WTC11 (cell line): Measurements from ENCODE around the gene CCR1. TPM values are rescaled to one million over a fixed set of nuclear protein-coding genes. Genes with fewer than 3 reads are reported as not detected.

Source experiments
- ATAC-seq: fragments of 200-7000 bp; cut with Tn5 transposase; 2 replicates; pipeline ENCODE4 v1.10.0; 2021; ENCODE audit warnings: mild to moderate bottlenecking, moderate library complexity
- CTCF ChIA-PET: fragments of 300-600 bp; sonication (Branson Sonifier 250); formaldehyde crosslinking; loops from one replicate; lab custom pipeline; 2021; ENCODE audit warnings: antibody characterized with exemption; lab: Charles Lee
- POLR2A ChIA-PET: fragments of 350-600 bp; sonication (Branson Sonifier 250); formaldehyde crosslinking; loops from one replicate; lab custom pipeline; 2021; ENCODE audit warnings: antibody characterized with exemption; lab: Charles Lee
- DNase-seq: peaks from one replicate; pipeline ENCODE4 v3.0.0; 2021; ENCODE audit warnings: low spot score
- H3K27ac Mint-ChIP-seq: 2 replicates; pipeline ENCODE4 v1.8.0; 2021; ENCODE audit warnings: mixed read lengths
- H3K27me3 Mint-ChIP-seq: 2 replicates; pipeline ENCODE4 v1.8.0; 2021; ENCODE audit warnings: low read depth, mild to moderate bottlenecking, moderate library complexity, mixed read lengths
- H3K36me3 Mint-ChIP-seq: 2 replicates; pipeline ENCODE4 v1.8.0; 2021; ENCODE audit warnings: mixed read lengths
- H3K4me1 Mint-ChIP-seq: 2 replicates; pipeline ENCODE4 v1.8.0; 2022; ENCODE audit warnings: mixed read lengths
- H3K4me3 Mint-ChIP-seq: 2 replicates; pipeline ENCODE4 v1.8.0; 2021; ENCODE audit warnings: mild to moderate bottlenecking, moderate library complexity, mixed read lengths
- H3K9me3 Mint-ChIP-seq: 2 replicates; pipeline ENCODE4 v1.8.0; 2021; ENCODE audit warnings: mixed read lengths
- ELF4 ChIP-seq: sonication (generic); formaldehyde crosslinking; IDR thresholded peaks from 2 replicates; pipeline ENCODE4 v1.8.1; 2022; ENCODE audit warnings: low read depth, mild to moderate bottlenecking, moderate library complexity, missing genetic modification reagents
- EMX1 ChIP-seq: fragments of 250-450 bp; sonication (Bioruptor Pico); IDR thresholded peaks from 2 replicates; pipeline ENCODE4 v1.8.0; 2021; ENCODE audit warnings: mild to moderate bottlenecking
- GTF2I ChIP-seq: fragments of 250-450 bp; sonication (Bioruptor Pico); conservative IDR thresholded peaks from 2 replicates; pipeline ENCODE4 v1.4.0; 2021; ENCODE audit warnings: mild to moderate bottlenecking
- HMGA2 ChIP-seq: fragments of 250-450 bp; sonication (Bioruptor Pico); IDR thresholded peaks from 2 replicates; pipeline ENCODE4 v1.4.0; 2021; ENCODE audit warnings: mild to moderate bottlenecking, moderate library complexity
- IRF2 ChIP-seq: sonication (generic); formaldehyde crosslinking; IDR thresholded peaks from 2 replicates; pipeline ENCODE4 v1.8.0; 2022; ENCODE audit warnings: low read depth, missing genetic modification reagents, borderline replicate concordance
- JAZF1 ChIP-seq: fragments of 250-450 bp; sonication (Bioruptor Pico); IDR thresholded peaks from 2 replicates; pipeline ENCODE4 v1.9.0; 2021; ENCODE audit warnings: moderate library complexity, mild to moderate bottlenecking, inconsistent platforms
- JUN ChIP-seq: sonication (generic); formaldehyde crosslinking; IDR thresholded peaks from 2 replicates; pipeline ENCODE4 v1.8.0; 2023; ENCODE audit warnings: mild to moderate bottlenecking, missing genetic modification reagents
- NR1H2 ChIP-seq: sonication (generic); formaldehyde crosslinking; IDR thresholded peaks from 2 replicates; pipeline ENCODE4 v1.9.0; 2021; ENCODE audit warnings: mild to moderate bottlenecking, moderate library complexity, missing genetic modification reagents
- NR3C1 ChIP-seq: sonication (generic); formaldehyde crosslinking; conservative IDR thresholded peaks from 2 replicates; pipeline ENCODE4 v1.8.1; 2023; ENCODE audit warnings: low read depth, mild to moderate bottlenecking, missing genetic modification reagents
- RELA ChIP-seq: sonication (generic); formaldehyde crosslinking; IDR thresholded peaks from 2 replicates; pipeline ENCODE4 v1.8.1; 2022; ENCODE audit warnings: missing genetic modification reagents, mild to moderate bottlenecking, borderline replicate concordance
- RORB ChIP-seq: fragments of 250-450 bp; sonication (Bioruptor Pico); IDR thresholded peaks from 2 replicates; pipeline ENCODE4 v1.9.0; 2021; ENCODE audit warnings: mild to moderate bottlenecking
- SP1 ChIP-seq: sonication (generic); formaldehyde crosslinking; conservative IDR thresholded peaks from 2 replicates; pipeline ENCODE4 v1.8.1; 2022; ENCODE audit warnings: missing genetic modification reagents
- TEAD1 ChIP-seq: sonication (generic); formaldehyde crosslinking; IDR thresholded peaks from 2 replicates; pipeline ENCODE4 v1.8.0; 2022; ENCODE audit warnings: mild to moderate bottlenecking, missing genetic modification reagents
- ZNF219 ChIP-seq: sonication (generic); formaldehyde crosslinking; IDR thresholded peaks from 2 replicates; pipeline ENCODE4 v1.8.0; 2023; ENCODE audit warnings: missing genetic modification reagents, mild to moderate bottlenecking, borderline replicate concordance
- ZNF232 ChIP-seq: sonication (generic); formaldehyde crosslinking; IDR thresholded peaks from 2 replicates; pipeline ENCODE4 v1.8.0; 2022; ENCODE audit warnings: mild to moderate bottlenecking, missing genetic modification reagents
- ZNF317 ChIP-seq: sonication (generic); formaldehyde crosslinking; IDR thresholded peaks from 2 replicates; pipeline ENCODE4 v1.8.1; 2023; ENCODE audit warnings: low read depth, mild to moderate bottlenecking, moderate library complexity, missing genetic modification reagents, borderline replicate concordance
- total RNA-seq: library from RNA; stranded (reverse); gene quantifications from 3 replicates; pipeline ENCODE4 v1.2.3, GENCODE V29; 2021
- TF ChIP-seq, protein P1 (sequence below): fragments of 250-450 bp; sonication (Bioruptor Pico); conservative IDR thresholded peaks from 2 replicates; pipeline ENCODE4 v1.9.0; 2021; ENCODE audit warnings: mild to moderate bottlenecking
- TF ChIP-seq, protein P2 (sequence below): sonication (generic); formaldehyde crosslinking; IDR thresholded peaks from 2 replicates; pipeline ENCODE4 v1.8.1; 2022; ENCODE audit warnings: missing genetic modification reagents, borderline replicate concordance
- TF ChIP-seq, protein P3 (sequence below): sonication (generic); formaldehyde crosslinking; IDR thresholded peaks from 2 replicates; pipeline ENCODE4 v1.8.0; 2023; ENCODE audit warnings: mild to moderate bottlenecking, missing genetic modification reagents
- TF ChIP-seq, protein P4 (sequence below): fragments of 250-450 bp; sonication (Bioruptor Pico); IDR thresholded peaks from 2 replicates; pipeline ENCODE4 v1.9.0; 2021; ENCODE audit warnings: mild to moderate bottlenecking
- TF ChIP-seq, protein P5 (sequence below): sonication (generic); formaldehyde crosslinking; IDR thresholded peaks from 2 replicates; pipeline ENCODE4 v1.8.1; 2022; ENCODE audit warnings: mild to moderate bottlenecking, moderate library complexity, missing genetic modification reagents

The CCR1 gene
- total RNA-seq, 1 experiment from 2014 or later = not detected

DNA sequence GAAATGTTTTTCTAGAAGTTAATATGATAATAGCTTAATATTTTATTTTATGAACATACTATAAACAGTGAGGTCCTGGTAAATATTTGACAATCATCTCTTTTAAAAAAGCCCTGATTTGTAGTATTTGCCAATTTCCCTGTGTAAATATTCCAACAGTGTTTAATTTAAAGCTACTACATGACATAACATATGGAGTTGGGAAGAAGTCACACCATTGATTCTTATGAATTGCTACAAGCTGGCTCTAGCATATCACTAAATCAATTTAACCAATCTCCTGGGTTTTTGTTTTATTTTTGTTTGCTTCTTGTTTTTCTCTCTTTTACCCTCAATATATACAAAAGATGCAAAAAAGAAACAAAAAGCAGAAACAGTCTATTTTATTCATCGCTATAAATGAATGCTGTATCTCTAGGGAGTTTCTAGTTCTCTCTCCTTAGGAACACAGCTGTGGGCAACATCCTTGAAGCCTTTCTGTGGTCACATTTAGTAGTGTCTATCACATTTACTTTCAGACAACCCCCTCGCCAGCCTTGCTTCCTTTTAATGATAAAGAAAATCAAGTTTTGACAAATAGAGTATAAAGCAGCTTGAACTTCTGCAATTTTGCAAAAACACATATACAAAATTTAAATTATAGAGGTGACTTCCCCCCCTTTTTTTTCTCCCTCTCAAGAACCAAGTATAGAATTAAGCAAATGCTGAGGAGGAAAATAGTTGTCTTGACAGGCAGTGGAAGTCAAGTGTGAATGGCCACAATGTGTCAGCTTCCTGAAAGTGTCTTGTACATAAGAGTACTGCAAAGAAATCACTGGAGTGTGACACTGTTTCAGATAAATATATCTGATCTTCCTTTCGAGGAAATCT lies 21.4 kb downstream of the CCR1 start:
- no peak for DNase-seq
- ATAC-seq = no peak
- H3K4me3 Mint-ChIP-seq = no peak overlapping the region
- H3K36me3 Mint-ChIP-seq = no peaks in the 10 kb centered on the region
- no peaks in the 10 kb centered on the region for H3K27me3 Mint-ChIP-seq
- no peak overlapping the region for H3K27ac Mint-ChIP-seq
- no peaks in the 10 kb centered on the region for H3K4me1 Mint-ChIP-seq
- peaks cover 4% of the 10 kb centered on the region for H3K9me3 Mint-ChIP-seq
- TF ChIP-seq JUN (CRISPR knock-in tag) (no peak), NR1H2 (CRISPR knock-in tag) (no peak), IRF2 (CRISPR knock-in tag) (no peak)
- TF ChIP-seq, protein P1, sequence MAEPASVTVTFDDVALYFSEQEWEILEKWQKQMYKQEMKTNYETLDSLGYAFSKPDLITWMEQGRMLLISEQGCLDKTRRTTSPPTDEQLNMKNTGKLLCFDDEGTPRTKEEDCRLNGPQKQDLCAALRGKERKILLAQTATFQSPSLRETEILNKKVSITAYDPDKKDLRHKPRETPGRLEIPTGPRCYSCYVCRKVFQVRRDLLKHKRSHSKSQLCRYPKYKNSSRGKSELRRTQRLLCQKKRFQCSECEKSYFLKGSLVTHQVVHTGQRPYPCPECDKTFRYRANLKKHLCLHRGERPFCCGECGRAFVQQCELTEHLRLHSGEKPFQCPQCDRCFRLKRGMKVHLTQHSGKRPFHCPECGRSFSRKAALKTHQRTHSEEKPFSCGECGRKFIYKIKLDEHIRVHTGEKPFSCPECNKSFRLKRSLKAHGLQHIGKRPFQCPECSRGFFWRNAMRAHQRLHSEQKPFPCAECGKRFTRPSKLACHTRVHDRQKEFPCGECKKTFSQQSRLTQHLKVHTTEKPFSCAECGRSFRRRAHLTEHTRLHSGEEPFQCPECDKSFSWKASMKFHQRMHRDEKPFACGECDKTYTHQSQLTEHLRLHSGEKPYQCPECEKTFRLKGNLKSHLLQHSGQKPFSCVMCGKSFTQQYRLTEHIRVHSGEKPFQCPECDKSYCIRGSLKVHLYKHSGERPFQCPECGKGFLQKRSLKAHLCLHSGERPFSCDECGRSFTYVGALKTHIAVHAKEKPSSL (CRISPR knock-in tag) = no peak
- TF ChIP-seq, protein P2, sequence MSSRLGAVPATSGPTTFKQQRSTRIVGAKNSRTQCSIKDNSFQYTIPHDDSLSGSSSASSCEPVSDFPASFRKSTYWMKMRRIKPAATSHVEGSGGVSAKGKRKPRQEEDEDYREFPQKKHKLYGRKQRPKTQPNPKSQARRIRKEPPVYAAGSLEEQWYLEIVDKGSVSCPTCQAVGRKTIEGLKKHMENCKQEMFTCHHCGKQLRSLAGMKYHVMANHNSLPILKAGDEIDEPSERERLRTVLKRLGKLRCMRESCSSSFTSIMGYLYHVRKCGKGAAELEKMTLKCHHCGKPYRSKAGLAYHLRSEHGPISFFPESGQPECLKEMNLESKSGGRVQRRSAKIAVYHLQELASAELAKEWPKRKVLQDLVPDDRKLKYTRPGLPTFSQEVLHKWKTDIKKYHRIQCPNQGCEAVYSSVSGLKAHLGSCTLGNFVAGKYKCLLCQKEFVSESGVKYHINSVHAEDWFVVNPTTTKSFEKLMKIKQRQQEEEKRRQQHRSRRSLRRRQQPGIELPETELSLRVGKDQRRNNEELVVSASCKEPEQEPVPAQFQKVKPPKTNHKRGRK = no peak
- ChIA-PET CTCF (no interaction called here), POLR2A (no interaction called here)

DNA sequence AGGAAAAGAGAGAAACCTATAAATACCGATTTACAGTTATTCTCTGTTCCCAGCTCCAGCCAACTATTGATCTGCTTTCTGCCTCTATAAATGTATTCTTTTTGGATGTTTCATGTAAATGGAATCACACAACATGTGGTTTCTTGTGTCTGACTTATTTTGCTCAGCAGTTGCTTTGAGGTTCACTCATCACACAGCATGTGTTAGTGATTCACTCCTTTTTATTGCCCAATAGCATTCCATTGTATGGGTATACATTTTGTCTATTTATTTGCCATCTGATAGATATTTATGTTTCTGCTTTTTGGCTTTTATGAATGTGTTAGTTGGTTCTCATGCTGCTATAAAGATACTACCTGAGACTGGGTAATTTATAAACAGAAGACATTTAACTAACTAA lies 23.6 kb downstream of the CCR1 start:
- Mint-ChIP-seq H3K9me3 (peaks cover 9% of the 10 kb centered on the region), H3K27me3 (no peaks in the 10 kb centered on the region; the same call in 1 of the 2 replicates), H3K4me1 (no peaks in the 10 kb centered on the region), H3K4me3 (no peak overlapping the region), H3K27ac (no peak overlapping the region), H3K36me3 (no peaks in the 10 kb centered on the region)
- CTCF ChIA-PET = no interaction called here
- TF ChIP-seq IRF2 (CRISPR knock-in tag) (no peak), ELF4 (CRISPR knock-in tag) (no peak), TEAD1 (CRISPR knock-in tag) (no peak), SP1 (CRISPR knock-in tag) (no peak), EMX1 (CRISPR knock-in tag) (no peak)
- ATAC-seq = no peak
- POLR2A ChIA-PET = no interaction called here
- DNase-seq = no peak

DNA sequence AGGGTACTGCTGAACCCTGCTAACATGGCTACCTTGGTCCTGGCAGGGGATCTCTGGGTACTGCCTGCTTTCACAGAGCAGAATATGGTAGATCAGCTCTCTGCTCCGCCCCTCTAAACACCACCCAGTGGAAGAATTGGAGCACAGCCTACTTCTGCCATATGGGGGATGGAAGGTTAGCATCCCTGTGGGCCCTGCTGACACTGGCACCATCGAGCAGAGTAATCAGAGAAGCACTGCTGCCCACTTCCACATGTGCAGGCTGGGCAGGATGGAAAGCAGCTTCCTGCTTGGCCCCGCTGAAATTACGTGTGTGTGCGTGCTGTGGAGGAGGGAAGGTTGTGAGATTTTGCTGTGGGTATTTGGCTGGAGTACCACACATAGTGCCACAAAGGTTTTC lies 24.8 kb downstream of the CCR1 start:
- peak; percentile 66 for ATAC-seq
- CTCF ChIA-PET = interaction anchor here (0.7 kb wide), 1 partner anchor 816 kb away, joined by 3 read pairs; no protein-coding TSS in a partner anchor
- TF ChIP-seq, protein P3, sequence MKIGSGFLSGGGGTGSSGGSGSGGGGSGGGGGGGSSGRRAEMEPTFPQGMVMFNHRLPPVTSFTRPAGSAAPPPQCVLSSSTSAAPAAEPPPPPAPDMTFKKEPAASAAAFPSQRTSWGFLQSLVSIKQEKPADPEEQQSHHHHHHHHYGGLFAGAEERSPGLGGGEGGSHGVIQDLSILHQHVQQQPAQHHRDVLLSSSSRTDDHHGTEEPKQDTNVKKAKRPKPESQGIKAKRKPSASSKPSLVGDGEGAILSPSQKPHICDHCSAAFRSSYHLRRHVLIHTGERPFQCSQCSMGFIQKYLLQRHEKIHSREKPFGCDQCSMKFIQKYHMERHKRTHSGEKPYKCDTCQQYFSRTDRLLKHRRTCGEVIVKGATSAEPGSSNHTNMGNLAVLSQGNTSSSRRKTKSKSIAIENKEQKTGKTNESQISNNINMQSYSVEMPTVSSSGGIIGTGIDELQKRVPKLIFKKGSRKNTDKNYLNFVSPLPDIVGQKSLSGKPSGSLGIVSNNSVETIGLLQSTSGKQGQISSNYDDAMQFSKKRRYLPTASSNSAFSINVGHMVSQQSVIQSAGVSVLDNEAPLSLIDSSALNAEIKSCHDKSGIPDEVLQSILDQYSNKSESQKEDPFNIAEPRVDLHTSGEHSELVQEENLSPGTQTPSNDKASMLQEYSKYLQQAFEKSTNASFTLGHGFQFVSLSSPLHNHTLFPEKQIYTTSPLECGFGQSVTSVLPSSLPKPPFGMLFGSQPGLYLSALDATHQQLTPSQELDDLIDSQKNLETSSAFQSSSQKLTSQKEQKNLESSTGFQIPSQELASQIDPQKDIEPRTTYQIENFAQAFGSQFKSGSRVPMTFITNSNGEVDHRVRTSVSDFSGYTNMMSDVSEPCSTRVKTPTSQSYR (CRISPR knock-in tag) = no peak
- TF ChIP-seq JAZF1 (CRISPR knock-in tag) = no peak
- TF ChIP-seq, protein P1 (CRISPR knock-in tag) = no peak
- no peak for TF ChIP-seq RELA (CRISPR knock-in tag)
- no peak for TF ChIP-seq ZNF317
- TF ChIP-seq, protein P4, sequence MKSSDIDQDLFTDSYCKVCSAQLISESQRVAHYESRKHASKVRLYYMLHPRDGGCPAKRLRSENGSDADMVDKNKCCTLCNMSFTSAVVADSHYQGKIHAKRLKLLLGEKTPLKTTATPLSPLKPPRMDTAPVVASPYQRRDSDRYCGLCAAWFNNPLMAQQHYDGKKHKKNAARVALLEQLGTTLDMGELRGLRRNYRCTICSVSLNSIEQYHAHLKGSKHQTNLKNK (CRISPR knock-in tag) = no peak
- TF ChIP-seq RORB (CRISPR knock-in tag) = no peak
- no peak for TF ChIP-seq GTF2I (CRISPR knock-in tag)
- TF ChIP-seq NR3C1 (CRISPR knock-in tag) = no peak
- no peak for TF ChIP-seq ZNF219 (CRISPR knock-in tag)
- no peak for TF ChIP-seq ZNF232 (CRISPR knock-in tag)
- no peak for TF ChIP-seq HMGA2
- TF ChIP-seq, protein P5, sequence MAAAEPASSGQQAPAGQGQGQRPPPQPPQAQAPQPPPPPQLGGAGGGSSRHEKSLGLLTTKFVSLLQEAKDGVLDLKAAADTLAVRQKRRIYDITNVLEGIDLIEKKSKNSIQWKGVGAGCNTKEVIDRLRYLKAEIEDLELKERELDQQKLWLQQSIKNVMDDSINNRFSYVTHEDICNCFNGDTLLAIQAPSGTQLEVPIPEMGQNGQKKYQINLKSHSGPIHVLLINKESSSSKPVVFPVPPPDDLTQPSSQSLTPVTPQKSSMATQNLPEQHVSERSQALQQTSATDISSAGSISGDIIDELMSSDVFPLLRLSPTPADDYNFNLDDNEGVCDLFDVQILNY (CRISPR knock-in tag) = no peak

More for the DNA sequence above, 24.8 kb downstream of the CCR1 start:
- Mint-ChIP-seq H3K27me3 (no peaks in the 10 kb centered on the region; the same call in 1 of the 2 replicates), H3K36me3 (no peaks in the 10 kb centered on the region), H3K27ac (no peak overlapping the region), H3K4me3 (no peak overlapping the region), H3K4me1 (no peaks in the 10 kb centered on the region), H3K9me3 (peaks cover 9% of the 10 kb centered on the region)
- POLR2A ChIA-PET = no interaction called here
- DNase-seq = no peak
